Omental fat pad (tissue), 4 donors: ENCODE data around the gene NFATC1. TPM values are rescaled to one million over a fixed set of nuclear protein-coding genes. Genes with fewer than 3 reads are reported as not detected.

ENCODE experiments used
- ATAC-seq: fragments of 150-250 bp; one replicate; pipeline ENCODE4 v1.9.1; 2016; ENCODE audit warnings: mild to moderate bottlenecking, moderate library complexity; ENCODE audit not compliant: low FRiP score
- DNase-seq: peaks from one replicate; pipeline ENCODE4 v3.0.0-alpha.2; 2019; ENCODE audit warnings: low spot score
- CTCF ChIP-seq, 3 donors: fragments of 450-650 bp; IDR thresholded peaks; one replicate each; pipeline ENCODE4 v1.5.1; 2016 to 2017; ENCODE audit warnings: antibody characterized with exemption in 3 of 3, mild to moderate bottlenecking in 3 of 3, moderate library complexity in 2 of 3
- total RNA-seq, 4 donors: library from RNA; depleted of rRNA; stranded (reverse); fragments of >200 nt; gene quantifications; one replicate each; pipeline ENCODE4 v1.1.0, GENCODE V29; 2016

NFATC1 gene
- total RNA-seq, 4 donors from 2014 or later, result 10.7 to 57.4 (median 19.1) TPM

- ATAC-seq, result no peak
- DNase-seq, result no peak
Observed at GRCh38 chr18:79355433-79356335, 40.0 kb upstream of the NFATC1 start.

GRCh38 chr18:79356435-79356834, 39.3 kb upstream of the NFATC1 start:
- ATAC-seq (no peak), DNase-seq (no peak)
- no peak for TF ChIP-seq CTCF (IDR thresholded peaks at IDR 0.05)

More at GRCh38 chr18:79355433-79356335, 40.0 kb upstream of the NFATC1 start:
- no peak for TF ChIP-seq CTCF (IDR thresholded peaks at IDR 0.05)

GRCh38 chr18:79360933-79361332, 34.8 kb upstream of the NFATC1 start:
- ATAC-seq (no peak), DNase-seq (no peak)
- no peak for TF ChIP-seq CTCF (IDR thresholded peaks at IDR 0.05)

- ATAC-seq, result no peak
- no peak for DNase-seq
- TF ChIP-seq CTCF (IDR thresholded peaks at IDR 0.05), result no peak
Observed at GRCh38 chr18:79361766-79362522, 33.8 kb upstream of the NFATC1 start.

- ATAC-seq, result no peak
- no peak for DNase-seq
- TF ChIP-seq CTCF (IDR thresholded peaks at IDR 0.05), result no peak
Observed at GRCh38 chr18:79365701-79366100, 30.0 kb upstream of the NFATC1 start.

- ATAC-seq, result no peak
- no peak for DNase-seq
- TF ChIP-seq CTCF (IDR thresholded peaks at IDR 0.05), result no peak
Observed at GRCh38 chr18:79366177-79367094, 29.3 kb upstream of the NFATC1 start.
